NCI-H510A (cell line): Measurements from ENCODE around the gene TEX26.

ENCODE experiments used
- DNase-seq: peaks from one replicate; lab custom pipeline; 2025; lab: John Stamatoyannopoulos, UW

Gene TEX26

GRCh38 chr13:30976025-30976424 is 43.6 kb downstream of the TEX26 start:
- DNase-seq, result no peak

GRCh38 chr13:30978981-30979956 is 46.8 kb downstream of the TEX26 start:
- no peak for DNase-seq

GRCh38 chr13:30982506-30982905 is 50.0 kb downstream of the TEX26 start:
- no peak for DNase-seq

- DNase-seq, result no peak
These were observed 50.5 kb downstream of the TEX26 start for GRCh38 chr13:30982906-30983305.

- DNase-seq, result no peak
These were observed 51.0 kb downstream of the TEX26 start for GRCh38 chr13:30983431-30983830.

GRCh38 chr13:30984620-30985019 is 52.2 kb downstream of the TEX26 start:
- no peak for DNase-seq

GRCh38 chr13:30985637-30986205 is 53.3 kb downstream of the TEX26 start:
- DNase-seq, result no peak

- no peak for DNase-seq
These were observed 58.7 kb downstream of the TEX26 start for GRCh38 chr13:30991184-30991583.

- DNase-seq, result no peak
These were observed 59.5 kb downstream of the TEX26 start for GRCh38 chr13:30991922-30992321.

- DNase-seq, result no peak
These were observed 62.9 kb downstream of the TEX26 start for GRCh38 chr13:30995331-30995730.

- peak; percentile 46 for DNase-seq
These were observed 65.2 kb downstream of the TEX26 start for GRCh38 chr13:30997697-30998096.

- DNase-seq, result no peak
These were observed 66.0 kb downstream of the TEX26 start for GRCh38 chr13:30998136-30999088.

GRCh38 chr13:31000889-31001288 is 68.4 kb downstream of the TEX26 start:
- no peak for DNase-seq

GRCh38 chr13:31001647-31002046 is 69.2 kb downstream of the TEX26 start:
- DNase-seq, result no peak

- no peak for DNase-seq
These were observed 72.6 kb downstream of the TEX26 start for GRCh38 chr13:31005066-31005465.

GRCh38 chr13:31007417-31007816 is 75.0 kb downstream of the TEX26 start:
- no peak for DNase-seq

- no peak for DNase-seq
These were observed 76.1 kb downstream of the TEX26 start for GRCh38 chr13:31008400-31009115.

- no peak for DNase-seq
These were observed 76.7 kb downstream of the TEX26 start for GRCh38 chr13:31009166-31009565.

- no peak for DNase-seq
These were observed 77.8 kb downstream of the TEX26 start for GRCh38 chr13:31010296-31010695.

GRCh38 chr13:31011193-31011860 is 78.9 kb downstream of the TEX26 start:
- DNase-seq, result no peak
